Heart right ventricle (tissue), 16 donors: ENCODE data around the gene SLC2A9. TPM values are rescaled to one million over a fixed set of nuclear protein-coding genes. Genes with fewer than 3 reads are reported as not detected.

Experiments
- ATAC-seq, 8 donors: fragments of 200-7000 bp; cut with Tn5 transposase; one replicate each; pipeline ENCODE4 v1.9.1; 2020; ENCODE audit warnings: mild to moderate bottlenecking in 8 of 8, moderate library complexity in 8 of 8, moderate number of reproducible peaks in 1 of 8
- DNase-seq, 2 donors: peaks; one replicate each; pipeline ENCODE4 v3.0.0-alpha.2; 2020
- H3K27ac ChIP-seq, 10 donors: fragments of 200-600 bp; sonication (generic) in 2 of 10; one replicate each; pipeline versions ENCODE4 v1.5.0 to v1.8.0; 2020 to 2022; ENCODE audit warnings: mild to moderate bottlenecking in 3 of 10
- H3K27me3 ChIP-seq, 7 donors: fragments of 200-600 bp; one replicate each; pipeline ENCODE4 v1.8.0; 2021 to 2022; ENCODE audit warnings: mild to moderate bottlenecking in 2 of 7
- H3K36me3 ChIP-seq, 9 donors: fragments of 200-600 bp; sonication (generic) in 1 of 9; one replicate each; pipeline versions ENCODE4 v1.5.0 to v1.8.0; 2020 to 2022; ENCODE audit warnings: mild to moderate bottlenecking in 2 of 9
- H3K4me1 ChIP-seq, 9 donors: fragments of 200-600 bp; sonication (generic) in 1 of 9; one replicate each; pipeline versions ENCODE4 v1.5.0 to v1.8.0; 2020 to 2022; ENCODE audit warnings: mild to moderate bottlenecking in 4 of 9
- H3K4me3 ChIP-seq, 10 donors: fragments of 200-600 bp; sonication (generic) in 2 of 10; one replicate each; pipeline versions ENCODE4 v1.5.0 to v1.8.0; 2020 to 2022; ENCODE audit warnings: mild to moderate bottlenecking in 7 of 10, moderate library complexity in 2 of 10
- H3K9me3 ChIP-seq, 11 donors: fragments of 200-600 bp in 10 of 11; sonication (generic) in 2 of 11; one replicate each; pipeline versions ENCODE4 v1.5.0 to v1.8.0; 2013 to 2022; ENCODE audit warnings: mild to moderate bottlenecking in 2 of 11, control low read depth in 1 of 11, moderate library complexity in 1 of 11
- CTCF ChIP-seq, 9 donors: fragments of 200-600 bp; sonication (generic) in 2 of 9; IDR thresholded peaks; one replicate each; pipeline versions ENCODE4 v1.5.0 to v1.8.0; 2021 to 2022; ENCODE audit warnings: antibody characterized with exemption in 9 of 9, mild to moderate bottlenecking in 5 of 9, moderate library complexity in 1 of 9
- WGBS, 2 donors: extraction: QIAGEN DNeasy Blood & Tissue Kit; methylation state at CpG; one replicate each; pipeline ENCODE4 v1.1.7; 2013; ENCODE audit warnings: inconsistent platforms in 1 of 2; 5-methylcytosine and 5-hydroxymethylcytosine counted together
- intact Hi-C, 10 donors: fragments of 100-400 bp; cut with DNase I; formaldehyde crosslinking; loops; one replicate each; pipeline versions ENCODE4 v1.11.1 to v1.14.2; 2022
- polyA plus RNA-seq, 2 donors: library from polyadenylated mRNA; stranded (reverse); fragments of 200-250 nt; gene quantifications; one replicate each; pipeline ENCODE4 v1.2.3, GENCODE V29; 2013
- total RNA-seq, 10 donors: library from RNA; stranded (reverse); fragmentation: NEBNext Ultra II Directional in 3 of 10; extraction: Animal tissue kit (Norgen Biotek cat#: 25700) in 3 of 10; gene quantifications; one replicate each; pipeline versions ENCODE4 v1.2.1 to v1.2.4, GENCODE V29; 2021 to 2023
- donor health status: Arrhythmogenic right ventricular cardiomyopathy.
- donor health status: ischemic (EF 13 %, LVEDD 7.1; RV severe dilation, severe dysfunction).
- donor health status: healthy with polysubstance abuse.
- donor health status: DM: no; HTN: yes; CAD: no.
- donor health status: DM: no; HTN: no; CAD: no.
- donor health status: ischemic (EF 25% LVEDD 6.9; RV normal size, moderate dysfunction).
- donor health status: ischemic (EF 25% LVEDD 5.7; RV mildly dilated, moderate dysfunction).
- donor health status: healthy.
- donor health status: DM: yes; HTN: yes; CAD: no.
- donor health status: Ischemic cardiomyopathy.
- donor health status: ischemic (EF 35%, LVEDD 5.7; RV mildly dilated, moderate dysfunction).
- donor health status: nonischemic (EF 11% LVEDD 7.7; RV severe dilation, severe dysfunction).
- donor health status: DM: yes; HTN: yes; CAD: no.
- donor health status: PGD.
- donor health status: ischemic (EF 29% LVEDD 5.4; RV normal size, mild dysfunction).
- donor health status: nonischemic (EF 23%, LVEDD 6.1; RV moderate dilation, normal function).

The SLC2A9 gene
- total and polyA plus RNA-seq, 12 donors: 3.1 to 10.9 (median 5.5) TPM

GRCh38 chr4:10066206-10066605, 44.9 kb upstream of the SLC2A9 start:
- peaks cover 3 to 13% (median 10%) of the 10 kb centered on the region in 9 donors for H3K4me1 ChIP-seq
- intact Hi-C loops: loop anchor here in 3 of 10 donors (5.0 to 10.0 kb wide), 2 partner anchors 49 to 171 kb away; no protein-coding TSS in a partner anchor
- TF ChIP-seq CTCF (IDR thresholded peaks at IDR 0.05): no peak
- H3K27ac ChIP-seq: no peak overlapping the region
- ATAC-seq (no peak), DNase-seq (no peak)
- WGBS, 2 donors: 44 to 61% methylated on average over 2 of the region's 2 CpGs
- H3K27me3 ChIP-seq: no peaks in the 10 kb centered on the region
- peaks cover 0 to 64% (median 4%) of the 10 kb centered on the region in 9 donors for H3K36me3 ChIP-seq
- H3K4me3 ChIP-seq: no peak overlapping the region
- H3K9me3 ChIP-seq: no peaks in the 10 kb centered on the region

GRCh38 chr4:10063544-10064300, 42.4 kb upstream of the SLC2A9 start:
- Histone ChIP-seq H3K4me3 (no peak overlapping the region), H3K36me3 (peaks cover 0 to 46% (median 4%) of the 10 kb centered on the region in 9 donors), H3K4me1 (peaks cover 3 to 13% (median 10%) of the 10 kb centered on the region in 9 donors), H3K27ac (peak overlapping the region in 6 of 10 donors; percentile 15 to 65 (median 54)), H3K9me3 (no peaks in the 10 kb centered on the region), H3K27me3 (no peaks in the 10 kb centered on the region)
- intact Hi-C loops: loop anchor here (1.0 to 10.0 kb wide), 11 partner anchors 41 to 301 kb away; partner anchors contain the start of gene SLC2A9 (in 1 of the 10)
- peak; percentile 87 to 98 (median 97) for ATAC-seq
- 42 to 48% methylated on average over 9 of the region's 9 CpGs for WGBS, 2 donors
- DNase-seq: peak; percentile 53 to 66
- TF ChIP-seq CTCF (IDR thresholded peaks at IDR 0.05): peak; percentile 59 to 89 (median 80)

GRCh38 chr4:10061650-10062415, 40.5 kb upstream of the SLC2A9 start:
- TF ChIP-seq CTCF (IDR thresholded peaks at IDR 0.05): no peak
- Histone ChIP-seq H3K9me3 (no peaks in the 10 kb centered on the region), H3K36me3 (peaks cover 0 to 27% (median 4%) of the 10 kb centered on the region in 9 donors), H3K27me3 (no peaks in the 10 kb centered on the region), H3K4me3 (no peak overlapping the region), H3K27ac (no peak overlapping the region), H3K4me1 (peaks cover 3 to 27% (median 10%) of the 10 kb centered on the region in 9 donors)
- intact Hi-C loops: loop anchor here (2.0 to 10.0 kb wide), 9 partner anchors 39 to 300 kb away; partner anchors contain the start of gene SLC2A9 (in 1 of the 10)
- ATAC-seq (no peak), DNase-seq (no peak)
- WGBS, 2 donors: 95 to 96% methylated on average over 3 of the region's 3 CpGs

- intact Hi-C loops: no loop called here
- WGBS, 2 donors: 96 to 98% methylated on average over 7 of the region's 7 CpGs
- Histone ChIP-seq H3K27me3 (no peaks in the 10 kb centered on the region), H3K9me3 (no peaks in the 10 kb centered on the region), H3K36me3 (peaks cover 0 to 7% (median 0%) of the 10 kb centered on the region in 9 donors), H3K4me3 (no peak overlapping the region), H3K4me1 (peaks cover 0 to 39% (median 12%) of the 10 kb centered on the region in 9 donors), H3K27ac (no peak overlapping the region)
- ATAC-seq: no peak
- DNase-seq: no peak
- no peak for TF ChIP-seq CTCF (IDR thresholded peaks at IDR 0.05)
Measured at GRCh38 chr4:10058371-10058770, 37.1 kb upstream of the SLC2A9 start.
